GM06990 (cell line): ENCODE measurements around the gene TSPAN6.

Source experiments
- DNase-seq: peaks from one replicate; pipeline ENCODE4 v3.0.0-alpha.2; 2011; ENCODE audit not compliant: insufficient read length; ENCODE audit errors: extremely low read depth
- H3K27me3 ChIP-seq: replicated peaks from 2 replicates; pipeline ENCODE4 v1.6.0; 2011; ENCODE audit warnings: low read length; ENCODE audit not compliant: control insufficient read depth, insufficient read depth
- H3K36me3 ChIP-seq: 2 replicates; pipeline ENCODE4 v1.5.1; 2011; ENCODE audit warnings: low read length; ENCODE audit not compliant: control insufficient read depth, insufficient read depth
- H3K4me3 ChIP-seq: replicated peaks from 2 replicates; pipeline ENCODE4 v1.5.1; 2011; ENCODE audit warnings: low read depth, mild to moderate bottlenecking, control low read depth, low read length
- TF ChIP-seq, protein P1 (sequence below): IDR thresholded peaks from 2 replicates; pipeline ENCODE4 v1.5.1; 2011; ENCODE audit warnings: low read length, control low read depth, mild to moderate bottlenecking, inconsistent platforms; ENCODE audit not compliant: insufficient read depth, poor library complexity, severe bottlenecking

The TSPAN6 gene

DNA sequence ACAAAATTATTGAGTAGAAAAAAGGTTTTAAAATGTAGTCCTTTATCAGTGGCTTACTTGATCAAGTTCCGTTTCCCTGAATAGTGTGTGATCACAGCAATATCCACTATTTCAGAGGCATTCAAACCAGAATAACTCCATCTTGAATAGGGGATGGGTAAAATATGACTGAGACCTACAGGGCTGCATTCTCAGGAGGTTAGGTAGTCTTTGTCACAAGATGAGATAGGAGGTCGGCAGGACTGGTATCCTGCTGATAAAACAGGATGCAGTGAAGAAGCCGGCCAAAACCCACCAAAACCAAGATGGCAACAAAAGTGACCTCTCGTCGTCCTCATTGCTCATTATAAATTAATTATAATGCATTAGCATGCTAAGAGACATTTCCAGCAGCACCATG lies 24.7 kb downstream of the TSPAN6 start:
- H3K4me3 ChIP-seq, result no peak overlapping the region

DNA sequence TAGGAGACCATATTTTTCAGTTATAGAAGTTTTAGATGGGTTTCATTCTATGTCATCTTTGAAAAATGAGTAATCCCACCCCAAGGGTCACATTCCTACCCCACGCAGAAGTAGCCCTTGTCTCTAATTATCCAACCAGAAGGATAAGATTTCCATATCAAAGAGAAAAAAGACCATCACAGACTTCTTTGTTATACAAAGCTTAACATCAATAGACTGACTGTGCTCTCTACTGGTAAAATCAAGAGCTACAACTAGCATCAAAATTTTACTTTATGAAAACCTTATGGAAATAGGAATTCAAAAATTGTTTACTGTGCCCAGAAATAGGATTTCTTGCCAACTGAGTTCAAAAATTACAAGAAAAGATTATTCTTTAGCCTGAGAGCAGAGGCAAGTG lies 27.0 kb downstream of the TSPAN6 start:
- H3K4me3 ChIP-seq, result no peak overlapping the region
- TF ChIP-seq, protein P1, sequence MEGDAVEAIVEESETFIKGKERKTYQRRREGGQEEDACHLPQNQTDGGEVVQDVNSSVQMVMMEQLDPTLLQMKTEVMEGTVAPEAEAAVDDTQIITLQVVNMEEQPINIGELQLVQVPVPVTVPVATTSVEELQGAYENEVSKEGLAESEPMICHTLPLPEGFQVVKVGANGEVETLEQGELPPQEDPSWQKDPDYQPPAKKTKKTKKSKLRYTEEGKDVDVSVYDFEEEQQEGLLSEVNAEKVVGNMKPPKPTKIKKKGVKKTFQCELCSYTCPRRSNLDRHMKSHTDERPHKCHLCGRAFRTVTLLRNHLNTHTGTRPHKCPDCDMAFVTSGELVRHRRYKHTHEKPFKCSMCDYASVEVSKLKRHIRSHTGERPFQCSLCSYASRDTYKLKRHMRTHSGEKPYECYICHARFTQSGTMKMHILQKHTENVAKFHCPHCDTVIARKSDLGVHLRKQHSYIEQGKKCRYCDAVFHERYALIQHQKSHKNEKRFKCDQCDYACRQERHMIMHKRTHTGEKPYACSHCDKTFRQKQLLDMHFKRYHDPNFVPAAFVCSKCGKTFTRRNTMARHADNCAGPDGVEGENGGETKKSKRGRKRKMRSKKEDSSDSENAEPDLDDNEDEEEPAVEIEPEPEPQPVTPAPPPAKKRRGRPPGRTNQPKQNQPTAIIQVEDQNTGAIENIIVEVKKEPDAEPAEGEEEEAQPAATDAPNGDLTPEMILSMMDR, result peak; percentile 7
- no peaks in the 10 kb centered on the region; the same call in 1 of the 2 replicates for H3K27me3 ChIP-seq
- no peaks in the 10 kb centered on the region for H3K36me3 ChIP-seq
- DNase-seq, result no peak

More for the DNA sequence above, 24.7 kb downstream of the TSPAN6 start:
- Histone ChIP-seq H3K27me3 (no peaks in the 10 kb centered on the region; the same call in 1 of the 2 replicates), H3K36me3 (no peaks in the 10 kb centered on the region)
- no peak for DNase-seq
- TF ChIP-seq, protein P1, result no peak

DNA sequence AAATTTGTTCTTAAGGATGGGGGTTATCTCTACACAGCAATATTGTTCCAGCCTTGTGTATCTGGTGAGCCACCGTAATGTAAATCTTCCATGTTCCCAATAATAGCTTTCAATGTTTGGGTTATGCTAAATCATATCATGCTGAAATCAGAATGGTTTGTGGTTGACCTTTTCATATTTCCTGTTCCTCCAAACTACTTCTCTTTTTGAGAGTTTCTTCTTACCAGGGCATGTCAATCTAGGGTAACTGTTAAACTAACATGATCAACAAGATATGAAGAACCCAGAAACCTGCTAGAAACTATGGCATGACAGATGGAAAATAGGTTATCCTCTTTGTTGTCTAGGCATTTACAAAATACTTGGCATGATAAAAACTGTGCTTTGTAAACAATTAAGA lies 29.9 kb downstream of the TSPAN6 start:
- Histone ChIP-seq H3K4me3 (no peak overlapping the region), H3K27me3 (no peaks in the 10 kb centered on the region; the same call in 1 of the 2 replicates), H3K36me3 (no peaks in the 10 kb centered on the region)
- TF ChIP-seq, protein P1, result no peak
- no peak for DNase-seq

DNA sequence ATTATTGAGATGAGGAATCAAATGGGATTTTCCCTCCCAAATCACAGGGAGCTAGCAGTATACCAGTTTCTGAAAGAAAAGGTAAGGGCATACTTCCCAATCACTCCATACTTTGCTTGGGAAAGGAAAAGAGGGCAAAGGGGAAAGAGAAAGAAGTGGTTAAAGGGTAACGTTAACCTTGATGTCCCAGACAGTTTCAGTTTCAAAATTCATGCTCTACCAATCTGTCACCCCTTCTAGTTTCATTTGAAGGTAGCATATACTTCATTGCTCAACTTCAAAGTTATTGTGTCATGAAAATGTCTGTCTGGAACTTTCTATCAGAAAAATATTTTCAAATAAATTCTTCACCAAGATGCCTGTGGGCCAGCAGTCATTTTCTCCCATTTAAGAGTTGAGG lies 35.8 kb downstream of the TSPAN6 start:
- TF ChIP-seq, protein P1, result no peak
- no peak for DNase-seq
- Histone ChIP-seq H3K27me3 (no peaks in the 10 kb centered on the region; the same call in 1 of the 2 replicates), H3K36me3 (no peaks in the 10 kb centered on the region), H3K4me3 (no peak overlapping the region)

DNA sequence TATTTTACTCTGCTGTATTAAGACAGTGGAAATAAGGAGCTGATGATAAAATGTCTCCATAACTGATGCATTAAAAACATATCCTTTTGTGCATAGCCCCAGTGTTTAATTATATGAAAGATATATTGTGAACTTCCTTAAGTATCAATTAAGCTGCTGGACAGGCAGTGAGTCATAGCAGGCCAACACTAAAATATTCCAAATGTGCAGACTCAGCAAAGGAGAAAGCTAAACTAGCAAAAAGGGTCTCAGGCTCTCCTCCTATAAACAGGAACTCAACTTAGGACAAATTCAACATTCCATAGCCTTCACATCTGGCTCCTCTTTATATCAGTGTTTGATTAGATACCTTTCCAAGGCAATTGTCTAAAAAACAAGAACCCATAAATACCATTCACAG lies 36.3 kb downstream of the TSPAN6 start:
- no peak for DNase-seq
- TF ChIP-seq, protein P1, result no peak
- Histone ChIP-seq H3K27me3 (no peaks in the 10 kb centered on the region; the same call in 1 of the 2 replicates), H3K36me3 (no peaks in the 10 kb centered on the region), H3K4me3 (no peak overlapping the region)

DNA sequence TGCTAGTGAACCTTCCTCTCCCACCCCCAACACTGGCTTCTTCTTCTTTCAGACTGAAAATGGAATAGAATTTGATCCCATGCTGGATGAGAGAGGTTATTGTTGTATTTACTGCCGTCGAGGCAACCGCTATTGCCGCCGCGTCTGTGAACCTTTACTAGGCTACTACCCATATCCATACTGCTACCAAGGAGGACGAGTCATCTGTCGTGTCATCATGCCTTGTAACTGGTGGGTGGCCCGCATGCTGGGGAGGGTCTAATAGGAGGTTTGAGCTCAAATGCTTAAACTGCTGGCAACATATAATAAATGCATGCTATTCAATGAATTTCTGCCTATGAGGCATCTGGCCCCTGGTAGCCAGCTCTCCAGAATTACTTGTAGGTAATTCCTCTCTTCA lies 37.1 kb downstream of the TSPAN6 start:
- TF ChIP-seq, protein P1, result no peak
- H3K4me3 ChIP-seq, result no peak overlapping the region
- H3K27me3 ChIP-seq, result no peaks in the 10 kb centered on the region
- no peaks in the 10 kb centered on the region for H3K36me3 ChIP-seq
- no peak for DNase-seq
